SK-N-SH treated with all-trans-retinoic acid at 6 μM for 48 hours (cell line): ENCODE data around the gene LAMA2.

Experiments
- ATAC-seq: fragments of 200-7000 bp; cut with Tn5 transposase; 3 replicates; pipeline ENCODE4 v1.9.1; 2020; ENCODE audit warnings: mild to moderate bottlenecking, moderate library complexity
- ARNTL ChIP-seq: fragments of 450-650 bp; formaldehyde crosslinking; IDR thresholded peaks from 2 replicates; pipeline ENCODE4 v1.5.0; 2020; ENCODE audit warnings: low read depth, mild to moderate bottlenecking, moderate library complexity, borderline replicate concordance
- BACH2 ChIP-seq: fragments of 250-450 bp; sonication (Bioruptor Pico); IDR thresholded peaks from 2 replicates; pipeline ENCODE4 v1.9.0; 2021; ENCODE audit warnings: mild to moderate bottlenecking, borderline replicate concordance
- CREB5 ChIP-seq: fragments of 250-450 bp; sonication (Bioruptor Pico); IDR thresholded peaks from 2 replicates; pipeline ENCODE4 v1.5.1; 2020; ENCODE audit warnings: low read depth, mild to moderate bottlenecking, moderate library complexity
- CSDC2 ChIP-seq: fragments of 250-450 bp; sonication (Bioruptor Pico); IDR thresholded peaks from 2 replicates; pipeline ENCODE4 v1.5.0; 2020; ENCODE audit warnings: mild to moderate bottlenecking, moderate library complexity
- CSRNP3 ChIP-seq: fragments of 250-450 bp; sonication (Bioruptor Pico); IDR thresholded peaks from 2 replicates; pipeline ENCODE4 v1.5.1; 2021; ENCODE audit warnings: mild to moderate bottlenecking, moderate library complexity
- ESRRG ChIP-seq: fragments of 250-450 bp; sonication (Bioruptor Pico); IDR thresholded peaks from 2 replicates; pipeline ENCODE4 v1.6.1; 2021; ENCODE audit warnings: mild to moderate bottlenecking
- GLIS3 ChIP-seq: fragments of 250-450 bp; sonication (Bioruptor Pico); IDR thresholded peaks from 2 replicates; pipeline ENCODE4 v1.5.0; 2020; ENCODE audit warnings: mild to moderate bottlenecking, moderate library complexity
- ISL1 ChIP-seq: fragments of 250-450 bp; sonication (Bioruptor Pico); IDR thresholded peaks from 2 replicates; pipeline ENCODE4 v2.1.2; 2022; ENCODE audit warnings: mild to moderate bottlenecking, moderate library complexity
- PATZ1 ChIP-seq: fragments of 250-450 bp; sonication (Bioruptor Pico); IDR thresholded peaks from 2 replicates; pipeline ENCODE4 v1.8.0; 2020; ENCODE audit warnings: mild to moderate bottlenecking, moderate library complexity, borderline replicate concordance
- POU6F1 ChIP-seq: fragments of 250-450 bp; sonication (Bioruptor Pico); IDR thresholded peaks from 2 replicates; pipeline ENCODE4 v1.8.0; 2021; ENCODE audit warnings: low read depth, mild to moderate bottlenecking, moderate library complexity, borderline replicate concordance
- PPARA ChIP-seq: fragments of 250-450 bp; sonication (Bioruptor Pico); IDR thresholded peaks from 2 replicates; pipeline ENCODE4 v1.5.0; 2020; ENCODE audit warnings: mild to moderate bottlenecking, borderline replicate concordance
- RARB ChIP-seq: fragments of 250-450 bp; sonication (Bioruptor Pico); IDR thresholded peaks from 2 replicates; pipeline ENCODE4 v1.8.0; 2021; ENCODE audit warnings: mild to moderate bottlenecking, moderate library complexity
- SNAI2 ChIP-seq: fragments of 250-450 bp; sonication (Bioruptor Pico); IDR thresholded peaks from 2 replicates; pipeline ENCODE4 v1.5.0; 2020; ENCODE audit warnings: mild to moderate bottlenecking, moderate library complexity
- TCF4 ChIP-seq: fragments of 250-450 bp; sonication (Bioruptor Pico); IDR thresholded peaks from 2 replicates; pipeline ENCODE4 v1.8.0; 2021; ENCODE audit warnings: mild to moderate bottlenecking, moderate library complexity, borderline replicate concordance
- TOX ChIP-seq: fragments of 250-450 bp; sonication (Bioruptor Pico); IDR thresholded peaks from 2 replicates; pipeline ENCODE4 v1.8.0; 2021; ENCODE audit warnings: mild to moderate bottlenecking, moderate library complexity, borderline replicate concordance
- TSHZ2 ChIP-seq: fragments of 250-450 bp; sonication (Bioruptor Pico); IDR thresholded peaks from 2 replicates; pipeline ENCODE4 v1.5.0; 2020; ENCODE audit warnings: mild to moderate bottlenecking, moderate library complexity
- ZC3H10 ChIP-seq: fragments of 250-450 bp; sonication (Bioruptor Pico); IDR thresholded peaks from 2 replicates; pipeline ENCODE4 v1.5.1; 2021; ENCODE audit warnings: mild to moderate bottlenecking, moderate library complexity
- ZFP3 ChIP-seq: fragments of 250-450 bp; sonication (Bioruptor Pico); IDR thresholded peaks from 2 replicates; pipeline ENCODE4 v1.5.0; 2020; ENCODE audit warnings: mild to moderate bottlenecking, moderate library complexity
- ZFP30 ChIP-seq: fragments of 450-650 bp; formaldehyde crosslinking; IDR thresholded peaks from 2 replicates; pipeline ENCODE4 v1.5.0; 2022; ENCODE audit warnings: mild to moderate bottlenecking, moderate library complexity
- ZNF565 ChIP-seq: fragments of 450-650 bp; formaldehyde crosslinking; conservative IDR thresholded peaks from 2 replicates; pipeline ENCODE4 v1.5.0; 2020; ENCODE audit warnings: low read depth, mild to moderate bottlenecking, moderate library complexity
- ZNF70 ChIP-seq: fragments of 450-650 bp; formaldehyde crosslinking; IDR thresholded peaks from 2 replicates; pipeline ENCODE4 v1.5.0; 2020; ENCODE audit warnings: mild to moderate bottlenecking, moderate library complexity
- ZNF8 ChIP-seq: fragments of 450-650 bp; formaldehyde crosslinking; IDR thresholded peaks from 2 replicates; pipeline ENCODE4 v1.5.0; 2020; ENCODE audit warnings: mild to moderate bottlenecking, moderate library complexity

The LAMA2 gene

GRCh38 chr6:129508477-129509145 lies 625.7 kb downstream of the LAMA2 start (continued):
- TF ChIP-seq CREB5 (no peak), ARNTL (CRISPR knock-in tag) (no peak), ZFP3 (CRISPR knock-in tag) (no peak), ISL1 (no peak)

GRCh38 chr6:129510950-129511349 lies 628.0 kb downstream of the LAMA2 start:
- TF ChIP-seq PPARA (no peak), ZC3H10 (no peak), ZNF565 (CRISPR knock-in tag) (no peak), CSRNP3 (CRISPR knock-in tag) (no peak), ZFP3 (CRISPR knock-in tag) (no peak), ESRRG (CRISPR knock-in tag) (no peak), ISL1 (no peak), TOX (CRISPR knock-in tag) (no peak), ZNF70 (CRISPR knock-in tag) (no peak), TCF4 (CRISPR knock-in tag) (no peak), POU6F1 (no peak), ZNF8 (no peak), ZFP30 (CRISPR knock-in tag) (no peak), ARNTL (CRISPR knock-in tag) (no peak), BACH2 (CRISPR knock-in tag) (no peak), CSDC2 (no peak), GLIS3 (CRISPR knock-in tag) (no peak), PATZ1 (CRISPR knock-in tag) (no peak), RARB (CRISPR knock-in tag) (no peak)
- 0 out of 3 replicates have a peak, but pooled peaks have one; percentile 20 for ATAC-seq

- TF ChIP-seq BACH2 (CRISPR knock-in tag) (no peak), ZNF70 (CRISPR knock-in tag) (no peak), GLIS3 (CRISPR knock-in tag) (no peak), ZFP3 (CRISPR knock-in tag) (no peak), PPARA (no peak), ESRRG (CRISPR knock-in tag) (no peak), ZNF8 (no peak), CSDC2 (no peak), ARNTL (CRISPR knock-in tag) (no peak), CSRNP3 (CRISPR knock-in tag) (no peak), TSHZ2 (CRISPR knock-in tag) (no peak), ZFP30 (CRISPR knock-in tag) (no peak), RARB (CRISPR knock-in tag) (no peak), PATZ1 (CRISPR knock-in tag) (no peak), ISL1 (no peak), SNAI2 (CRISPR knock-in tag) (no peak)
- ATAC-seq, result peak; percentile 78
These were observed 630.5 kb downstream of the LAMA2 start for GRCh38 chr6:129513471-129513870.
